ENCODE measurements around the gene PBRM1.

PBRM1 gene

DNA sequence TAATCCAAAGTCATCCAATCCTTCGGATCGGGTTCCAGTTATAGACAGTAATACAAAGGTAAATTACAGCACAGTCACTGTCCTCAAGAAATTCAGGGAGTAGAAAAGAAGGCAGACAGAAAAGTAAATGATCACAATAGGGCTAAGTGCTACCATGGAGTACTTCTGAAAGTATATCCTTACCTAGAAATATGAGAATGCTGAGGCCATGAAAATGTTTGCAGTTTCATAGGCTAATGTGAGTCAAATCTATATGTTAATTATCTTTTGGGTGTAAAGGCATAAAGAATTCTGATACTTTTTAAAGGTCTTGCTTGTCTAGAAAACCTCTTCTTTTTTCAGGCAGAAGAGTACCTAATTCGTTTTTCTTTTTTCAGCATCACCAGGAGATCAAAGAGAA is 29.8 kb downstream of the PBRM1 start:
- no peak for DNase-seq

- no peak for DNase-seq
Observed at GRCh38 chr3:52651592-52651991, 34.1 kb downstream of the PBRM1 start.

DNA sequence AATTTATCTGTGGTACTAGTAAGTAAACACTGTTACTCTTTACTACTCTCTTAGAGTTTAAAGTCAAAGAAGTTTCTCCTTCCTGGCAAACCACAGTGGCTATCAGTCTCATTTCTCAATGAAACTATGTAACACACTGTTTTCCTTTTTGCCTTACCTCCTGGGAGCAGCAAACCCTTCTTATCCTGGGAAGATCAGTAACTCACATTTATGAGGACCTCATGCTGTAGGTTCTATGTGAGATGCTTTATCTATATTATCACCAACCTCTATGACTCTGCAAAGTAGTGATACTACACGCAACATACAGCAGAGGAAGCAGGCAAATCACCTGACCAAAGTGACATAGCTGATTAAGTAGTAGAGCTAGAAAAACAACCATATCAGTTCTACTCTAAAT is 35.3 kb downstream of the PBRM1 start:
- no peak for DNase-seq

- DNase-seq = no peak
Observed at GRCh38 chr3:52649461-52650210, 36.1 kb downstream of the PBRM1 start.

GRCh38 chr3:52645549-52645948 is 40.2 kb downstream of the PBRM1 start:
- DNase-seq = no peak

DNA sequence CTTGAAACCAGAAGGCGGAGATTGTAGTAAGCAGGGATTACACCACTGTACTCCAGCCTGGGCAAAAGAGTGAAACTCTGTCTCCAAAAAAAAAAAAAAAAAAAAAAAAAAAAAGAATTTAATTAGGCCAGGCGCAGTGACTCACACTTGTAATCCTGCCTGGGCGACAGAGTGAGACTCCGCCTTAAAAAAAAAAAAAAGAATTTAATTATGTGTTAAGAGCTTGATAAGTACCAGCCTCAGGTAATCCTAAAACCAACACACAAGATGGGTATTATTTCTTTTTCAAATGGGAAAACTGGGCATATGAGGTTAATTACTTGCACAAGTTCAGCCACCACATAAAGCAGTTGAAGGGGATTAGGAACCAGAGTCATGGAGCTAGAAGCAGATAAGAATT is 49.0 kb downstream of the PBRM1 start:
- no peak for DNase-seq

- DNase-seq = no peak
Observed at GRCh38 chr3:52633786-52634185, 51.9 kb downstream of the PBRM1 start.

DNA sequence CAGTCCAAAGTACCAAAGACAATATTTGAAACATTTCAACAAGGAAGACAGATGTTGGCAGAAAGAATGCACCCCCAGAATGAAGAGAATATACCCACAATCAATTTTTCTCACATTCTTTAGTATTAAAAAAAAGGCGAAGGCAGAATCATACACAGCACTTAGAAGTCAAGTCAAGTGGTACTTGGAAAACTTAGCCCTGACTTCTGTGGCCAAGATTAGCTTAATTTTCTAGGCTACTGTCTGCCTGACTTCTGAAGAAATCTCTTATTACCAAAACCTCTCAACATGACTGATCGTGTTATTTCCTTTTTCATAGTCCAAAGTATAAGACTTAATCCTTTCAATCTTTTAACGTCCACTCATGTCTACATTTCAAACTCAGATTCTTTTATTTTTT is 60.7 kb downstream of the PBRM1 start:
- no peak for DNase-seq

DNA sequence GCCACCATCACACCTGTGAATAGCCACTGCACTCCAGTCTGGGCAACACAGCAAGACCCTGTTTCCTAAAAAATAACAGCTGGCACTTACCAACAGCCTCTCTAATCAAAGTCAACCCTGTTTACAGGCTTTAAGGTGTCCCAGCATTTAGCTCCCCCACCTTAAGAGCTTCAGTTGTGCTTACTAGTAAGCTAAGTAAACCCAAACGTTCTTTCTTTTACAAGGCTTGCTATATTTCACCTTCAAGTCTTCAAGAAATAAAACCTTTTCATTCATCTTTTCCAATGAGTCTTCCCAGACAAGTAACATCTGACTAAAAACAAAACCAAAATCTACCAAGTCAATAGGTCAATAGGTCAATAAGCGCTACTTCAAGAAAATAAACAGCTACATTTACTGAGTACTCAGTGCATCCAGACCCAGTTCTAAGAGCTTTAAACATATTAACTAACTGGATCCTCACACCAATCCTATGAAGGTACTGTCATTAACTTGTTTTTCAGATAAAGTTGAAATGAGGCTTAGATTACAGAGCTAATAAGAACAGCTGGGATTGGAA is 62.4 kb downstream of the PBRM1 start:
- no peak for DNase-seq

DNA sequence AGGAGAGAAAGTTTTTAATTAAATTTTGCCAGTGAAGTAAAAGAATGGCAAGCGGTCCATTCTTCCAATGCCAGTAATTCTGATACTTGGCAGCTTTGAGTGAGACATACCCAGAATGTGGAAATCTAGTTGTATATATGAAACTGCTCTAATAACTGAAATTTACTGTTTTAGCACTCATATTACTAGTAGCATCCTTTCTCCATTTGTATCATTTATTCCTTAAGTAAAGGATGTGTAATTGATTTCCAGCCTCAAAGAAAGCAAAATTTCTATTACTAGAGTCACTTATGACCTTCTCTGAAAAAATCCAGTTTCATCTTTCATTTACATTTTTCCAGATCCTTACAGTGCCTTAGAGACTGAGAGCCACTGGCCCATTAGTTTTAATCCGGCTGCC is 65.1 kb downstream of the PBRM1 start:
- no peak for DNase-seq

- no peak for DNase-seq
Observed at GRCh38 chr3:52615166-52615565, 70.5 kb downstream of the PBRM1 start.

GRCh38 chr3:52614689-52615088 is 71.0 kb downstream of the PBRM1 start:
- DNase-seq = no peak

GRCh38 chr3:52609316-52609815 is 76.3 kb downstream of the PBRM1 start:
- DNase-seq = no peak

GRCh38 chr3:52608337-52608736 is 77.4 kb downstream of the PBRM1 start:
- DNase-seq = no peak

DNA sequence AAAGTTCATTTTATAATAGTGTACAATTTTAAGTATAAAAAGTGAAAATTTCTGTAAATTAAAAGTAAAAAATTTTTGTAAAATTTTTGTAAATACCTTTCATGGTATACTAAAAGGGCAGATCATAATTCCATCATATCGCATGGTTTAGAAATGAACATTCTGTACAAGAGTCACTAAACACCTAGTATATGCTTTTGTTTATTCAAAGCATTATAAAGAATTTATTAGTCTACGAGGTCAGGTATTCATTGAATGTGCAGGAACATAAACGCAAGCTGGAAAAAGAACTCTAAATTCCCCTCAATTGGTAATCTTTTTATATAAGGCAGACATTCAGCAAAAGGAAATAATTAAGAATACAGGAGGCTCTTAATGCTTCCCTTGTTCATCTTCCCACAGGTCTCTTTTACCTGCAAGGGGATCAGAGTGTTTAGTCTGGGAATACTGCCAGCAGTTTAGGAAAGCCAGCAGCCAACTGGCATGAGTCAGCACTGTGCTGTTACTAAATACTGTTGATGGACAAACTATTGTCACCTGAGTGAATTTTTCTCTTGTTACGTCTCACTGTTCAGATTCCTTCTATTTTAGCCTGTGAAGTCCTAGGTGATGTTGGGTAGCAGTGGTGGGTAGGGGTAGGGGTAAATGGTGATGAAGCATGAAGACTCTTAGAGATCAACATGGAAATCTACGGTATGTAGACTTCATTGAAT is 79.2 kb downstream of the PBRM1 start:
- no peak for DNase-seq

- DNase-seq = no peak
Observed at GRCh38 chr3:52600258-52600657, 85.5 kb downstream of the PBRM1 start.

DNA sequence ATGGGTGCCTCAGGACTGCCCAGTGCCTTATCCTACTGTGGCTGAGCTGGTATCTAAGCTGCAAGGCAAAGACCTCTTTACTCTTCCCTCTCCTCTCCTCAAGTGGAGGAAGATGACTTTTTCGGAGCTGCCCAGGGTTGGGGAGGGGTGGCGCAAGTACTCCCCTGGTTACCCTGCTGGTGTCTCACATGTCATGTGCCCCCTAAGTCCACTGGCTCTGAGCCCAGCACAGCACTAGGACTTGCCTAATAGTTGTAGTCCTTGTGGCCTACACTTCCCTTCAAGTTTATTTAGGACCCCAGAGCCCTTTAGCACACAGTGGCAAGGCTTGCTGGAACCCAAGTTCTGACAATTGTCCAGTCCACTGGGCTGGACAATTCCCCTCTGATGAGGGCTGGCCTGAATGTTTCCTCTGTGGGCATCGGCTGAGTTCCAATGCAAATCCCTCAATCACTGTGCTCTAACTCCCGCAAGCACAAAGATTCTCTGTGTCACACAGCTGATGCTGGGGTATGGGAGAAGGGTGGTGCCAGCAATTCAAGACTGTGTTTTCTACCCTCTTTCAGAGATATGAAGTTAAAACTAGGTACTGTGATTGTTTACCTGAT is 89.0 kb downstream of the PBRM1 start:
- DNase-seq = no peak

DNA sequence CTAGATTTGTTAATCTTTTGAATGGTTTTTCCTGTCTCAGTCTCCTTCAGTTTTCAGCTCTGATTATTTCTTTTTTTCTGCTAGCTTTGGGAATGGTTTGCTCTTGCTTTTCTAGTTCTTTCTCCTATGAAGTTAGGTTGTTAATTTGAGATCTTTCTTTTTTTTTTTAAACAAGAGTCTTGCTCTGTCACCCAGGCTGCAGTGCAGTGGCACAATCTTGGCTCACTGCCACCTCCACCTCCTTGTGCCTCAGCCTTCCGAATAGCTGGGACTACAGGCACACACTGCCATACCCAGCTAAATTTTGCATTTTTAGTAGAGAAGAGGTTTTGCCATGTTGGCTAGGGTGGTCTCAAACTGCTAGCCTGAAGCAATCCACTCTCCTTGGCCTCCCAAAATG is 92.6 kb downstream of the PBRM1 start:
- no peak for DNase-seq

DNA sequence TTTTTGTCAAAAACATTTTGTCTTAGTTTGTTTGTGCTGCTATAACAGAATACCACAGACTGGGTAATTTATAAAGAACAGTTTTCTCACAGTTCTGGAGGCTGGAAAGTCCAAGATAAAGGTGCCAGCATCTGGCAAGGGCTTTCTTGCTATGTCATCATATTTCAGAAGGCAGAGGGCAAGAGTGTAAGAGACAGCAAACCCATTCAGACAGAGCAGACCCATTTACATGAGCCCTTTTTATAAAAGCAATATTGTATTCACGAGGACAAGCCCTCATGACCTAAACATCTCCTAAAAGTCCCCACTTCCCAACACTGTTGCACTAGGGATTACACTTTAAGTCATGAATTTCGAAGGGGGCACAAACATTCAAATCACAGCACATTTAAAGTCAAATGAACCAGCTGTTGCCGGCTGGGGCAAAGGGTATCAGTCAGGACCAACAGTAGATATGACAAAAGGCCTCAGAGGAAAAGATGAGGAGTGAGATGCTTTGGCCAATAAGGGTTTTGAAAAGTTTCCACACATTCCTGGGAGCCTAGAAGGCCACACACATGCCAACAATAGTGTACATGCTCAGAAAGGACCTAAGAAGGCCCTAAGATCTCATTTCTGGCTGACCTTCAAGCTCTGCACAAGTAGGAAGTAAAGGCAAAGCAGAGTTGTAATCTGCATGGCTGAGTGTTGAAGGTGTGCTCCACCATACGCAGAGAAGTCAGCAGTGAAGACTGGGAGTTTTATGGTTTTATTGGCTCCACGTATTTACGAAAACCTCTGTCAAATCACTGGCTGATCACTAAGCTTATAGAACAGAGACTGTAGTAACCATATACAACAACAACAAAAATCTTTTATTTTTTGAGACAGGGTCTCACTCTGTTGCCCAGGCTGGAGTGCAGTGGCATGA is 111.4 kb downstream of the PBRM1 start:
- no peak for DNase-seq

GRCh38 chr3:52572221-52572620 is 113.5 kb downstream of the PBRM1 start:
- DNase-seq = no peak

DNA sequence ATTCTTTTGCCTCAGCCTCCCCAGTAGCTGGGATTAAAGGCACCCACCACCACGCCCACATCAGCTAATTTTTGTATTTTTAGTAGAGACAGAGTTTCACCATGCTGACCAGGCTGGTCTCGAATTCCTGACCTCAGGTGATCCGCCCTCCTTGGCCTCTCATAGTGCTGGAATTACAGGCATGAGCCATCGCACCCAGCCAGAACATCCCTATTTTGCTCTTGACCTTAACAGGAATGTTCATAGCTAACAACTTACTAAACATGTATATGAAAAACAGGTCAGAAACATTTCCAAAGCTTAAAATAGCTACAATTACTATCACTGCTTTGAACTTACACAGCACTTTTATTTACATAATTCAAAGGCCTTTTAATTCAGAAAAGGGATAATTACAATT is 115.6 kb downstream of the PBRM1 start:
- no peak for DNase-seq

DNA sequence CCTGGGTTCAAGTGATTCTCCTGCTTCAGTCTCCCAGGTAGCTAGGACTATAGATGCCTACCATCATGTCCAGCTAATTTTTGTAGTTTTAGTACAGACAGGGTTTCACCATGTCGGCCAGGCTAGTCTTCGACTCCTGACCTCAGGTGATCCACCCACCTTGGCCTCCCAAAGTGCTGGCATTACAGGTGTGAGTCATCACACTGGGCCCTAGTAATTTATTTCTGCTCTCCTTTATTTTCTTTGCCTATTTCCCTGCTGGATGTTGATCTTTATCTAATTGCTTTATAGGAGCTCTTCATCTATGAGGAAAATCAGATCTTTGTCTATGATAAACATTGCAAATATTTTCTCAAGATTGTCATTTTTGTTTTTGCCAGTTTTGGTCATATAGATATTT is 117.6 kb downstream of the PBRM1 start:
- no peak for DNase-seq

DNA sequence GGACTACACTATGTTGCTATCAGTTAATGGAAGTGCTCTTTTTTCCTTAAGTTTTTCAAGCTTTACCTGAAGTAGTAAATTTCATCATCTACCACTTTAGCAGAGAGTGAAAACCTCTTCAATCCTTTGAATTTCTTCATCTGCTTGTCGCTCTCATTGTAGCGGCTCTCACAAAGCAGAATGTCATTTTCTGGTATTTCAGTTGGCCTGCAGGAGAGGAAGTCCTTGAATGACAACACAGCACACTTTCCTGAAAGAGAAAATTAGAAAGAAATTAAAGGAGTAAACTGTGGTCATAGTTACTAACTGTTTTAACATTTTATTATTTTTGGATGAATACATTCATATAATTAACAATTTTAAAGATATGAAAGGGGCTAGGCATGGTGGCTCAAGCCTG is 121.7 kb downstream of the PBRM1 start:
- DNase-seq = no peak

All from stimulated activated naive CD4-positive, alpha-beta T cell treated with Interleukin-2 at 50 U/mL for 16 hours (primary cell).